CD4-positive, alpha-beta T cell treated with Interleukin-10 for 1 hour (primary cell): ENCODE measurements around the gene PCNX3.
"Not testable (repeated sequence)": the region's sequence is repeated elsewhere in the genome, so short reads cannot be mapped to it uniquely, and the experiment has no call there.

Experiments used
- DNase-seq: peaks from one replicate; pipeline ENCODE4 v3.0.0-alpha.2; 2020

PCNX3 gene

GRCh38 chr11:65657426-65657825, 41.9 kb downstream of the PCNX3 start:
- no peak for DNase-seq

GRCh38 chr11:65658174-65659021, 42.8 kb downstream of the PCNX3 start:
- no peak for DNase-seq

- no peak for DNase-seq
Measured at GRCh38 chr11:65660038-65660437, 44.5 kb downstream of the PCNX3 start.

GRCh38 chr11:65660908-65661307, 45.3 kb downstream of the PCNX3 start:
- not testable (repeated sequence) for DNase-seq

- no peak for DNase-seq
Measured at GRCh38 chr11:65661599-65662246, 46.1 kb downstream of the PCNX3 start.

- DNase-seq = no peak
Measured at GRCh38 chr11:65662247-65662798, 46.7 kb downstream of the PCNX3 start.

- DNase-seq = peak; percentile 94
Measured at GRCh38 chr11:65662799-65663638, 47.4 kb downstream of the PCNX3 start, which contains the start of gene RELA. RELA (minus strand) TSS chr11:65662916; CDS start chr11:65662832, 84 bp downstream.

GRCh38 chr11:65663639-65664200, 48.1 kb downstream of the PCNX3 start:
- peak; percentile 59 for DNase-seq

- no peak for DNase-seq
Measured at GRCh38 chr11:65672180-65672860, 56.7 kb downstream of the PCNX3 start.

- DNase-seq = no peak
Measured at GRCh38 chr11:65672982-65673381, 57.4 kb downstream of the PCNX3 start.

GRCh38 chr11:65680192-65680743, 64.7 kb downstream of the PCNX3 start:
- DNase-seq = no peak

- not testable (repeated sequence) for DNase-seq
Measured at GRCh38 chr11:65683480-65683879, 67.9 kb downstream of the PCNX3 start.

GRCh38 chr11:65685981-65686380, 70.4 kb downstream of the PCNX3 start:
- no peak for DNase-seq
